Subcutaneous abdominal adipose tissue (tissue), 5 donors: ENCODE results near the gene CYFIP2.

Experiments used
- H3K27ac ChIP-seq: one replicate; pipeline ENCODE4 v1.7.0; 2013; ENCODE audit warnings: low read depth, mild to moderate bottlenecking, inconsistent platforms, low read length, moderate library complexity
- H3K27me3 ChIP-seq, 5 donors: one replicate each; pipeline ENCODE4 v1.7.0; 2013; ENCODE audit warnings: low read length in 5 of 5, inconsistent platforms in 1 of 5; ENCODE audit not compliant: control insufficient read depth in 5 of 5, insufficient read depth in 4 of 5
- H3K36me3 ChIP-seq, 5 donors: one replicate each; pipeline ENCODE4 v1.7.0; 2013; ENCODE audit warnings: low read length in 5 of 5; ENCODE audit not compliant: control insufficient read depth in 5 of 5, insufficient read depth in 5 of 5
- H3K4me1 ChIP-seq, 5 donors: one replicate each; pipeline ENCODE4 v1.7.0; 2013; ENCODE audit warnings: low read length in 5 of 5, mild to moderate bottlenecking in 3 of 5, moderate library complexity in 1 of 5; ENCODE audit not compliant: control insufficient read depth in 5 of 5, insufficient read depth in 5 of 5
- H3K4me3 ChIP-seq, 5 donors: one replicate each; pipeline ENCODE4 v1.7.0; 2013; ENCODE audit warnings: low read length in 5 of 5, low read depth in 1 of 5
- H3K9ac ChIP-seq, 5 donors: one replicate each; pipeline ENCODE4 v1.7.0; 2013; ENCODE audit warnings: low read length in 5 of 5, mild to moderate bottlenecking in 4 of 5, moderate library complexity in 3 of 5
- H3K9me3 ChIP-seq, 5 donors: one replicate each; pipeline ENCODE4 v1.7.0; 2013; ENCODE audit warnings: low read length in 5 of 5; ENCODE audit not compliant: control insufficient read depth in 5 of 5
- donor health status: healthy.
- donor health status: healthy.
- donor health status: healthy.
- donor health status: healthy.
- donor health status: healthy.

The CYFIP2 gene

GRCh38 chr5:157365732-157366131 is 99.8 kb downstream of the CYFIP2 start:
- Histone ChIP-seq H3K4me1 (peaks cover 2 to 19% (median 5%) of the 10 kb centered on the region in 5 donors), H3K9ac (no peak overlapping the region), H3K36me3 (no peaks in the 10 kb centered on the region), H3K4me3 (no peak overlapping the region), H3K27ac (no peak overlapping the region), H3K27me3 (no peaks in the 10 kb centered on the region), H3K9me3 (no peaks in the 10 kb centered on the region)

DNA sequence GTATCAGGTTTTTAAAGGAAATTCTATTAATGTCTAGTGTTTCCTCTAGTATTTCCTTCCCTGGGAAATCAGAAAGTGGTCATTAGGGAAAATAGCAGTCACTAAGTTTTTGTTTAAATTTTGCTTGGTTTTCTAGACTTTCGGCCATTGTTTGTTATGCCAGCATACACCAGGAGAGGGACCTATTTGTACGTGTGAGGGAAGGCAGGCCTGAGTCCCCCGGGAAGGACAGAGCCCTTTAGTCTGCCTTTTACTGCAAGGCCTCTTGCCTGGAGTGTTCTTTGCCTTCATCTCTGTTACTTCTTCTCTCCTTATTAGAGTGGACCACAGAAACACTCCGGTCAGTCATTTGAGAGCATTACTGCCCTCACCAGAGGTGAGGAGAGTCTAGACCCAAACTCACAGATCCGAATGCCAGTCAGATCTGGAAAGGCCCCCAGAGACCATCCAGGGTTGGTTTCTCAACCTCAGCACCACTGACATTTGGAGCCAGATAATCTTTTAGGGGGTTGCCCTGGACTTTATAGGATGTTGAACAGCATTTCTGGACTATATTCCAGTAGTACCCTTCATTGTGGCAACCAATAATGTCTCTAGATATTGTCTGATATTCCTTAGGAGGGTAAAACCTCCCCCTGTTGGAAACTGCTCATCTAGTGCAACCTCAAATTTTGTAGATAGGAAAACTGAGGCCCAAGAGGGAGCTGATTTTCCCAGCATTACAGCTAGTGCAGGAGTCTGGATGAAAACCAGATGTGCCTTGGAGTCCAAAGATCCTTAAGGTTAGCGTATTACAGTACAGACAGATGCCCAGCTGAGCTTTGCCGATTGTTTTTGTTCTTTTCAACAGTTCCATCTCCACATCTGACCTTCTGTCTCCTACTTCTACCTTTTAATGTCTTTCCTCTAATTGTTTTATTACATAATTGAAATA is 101.1 kb downstream of the CYFIP2 start:
- Histone ChIP-seq H3K4me3 (no peak overlapping the region), H3K9me3 (no peaks in the 10 kb centered on the region), H3K27me3 (no peaks in the 10 kb centered on the region), H3K4me1 (peaks cover 2 to 15% (median 5%) of the 10 kb centered on the region in 5 donors), H3K36me3 (no peaks in the 10 kb centered on the region), H3K27ac (no peak overlapping the region), H3K9ac (no peak overlapping the region)

DNA sequence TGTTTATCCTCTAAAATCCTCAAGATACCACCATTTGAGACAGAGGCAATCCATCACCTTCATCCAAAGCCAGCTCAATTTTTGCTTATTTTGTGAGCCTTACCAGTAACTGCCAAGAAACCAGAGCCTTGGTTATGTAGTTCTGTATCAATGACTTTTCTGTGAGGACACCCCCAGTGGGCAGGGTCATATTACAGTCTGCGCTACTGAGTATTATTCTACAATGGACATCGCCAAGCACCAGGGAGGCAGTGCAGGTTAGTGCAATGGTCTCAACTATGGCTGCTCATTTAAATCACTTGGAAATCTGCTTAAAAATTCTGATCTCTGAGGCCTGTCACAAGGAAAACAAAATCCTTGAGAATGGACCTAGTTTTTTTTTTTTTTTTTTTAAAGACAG is 103.6 kb downstream of the CYFIP2 start:
- Histone ChIP-seq H3K36me3 (no peaks in the 10 kb centered on the region), H3K4me1 (peaks cover 0 to 7% (median 3%) of the 10 kb centered on the region in 5 donors), H3K9me3 (no peaks in the 10 kb centered on the region), H3K27me3 (no peaks in the 10 kb centered on the region), H3K27ac (no peak overlapping the region), H3K4me3 (no peak overlapping the region), H3K9ac (no peak overlapping the region)

DNA sequence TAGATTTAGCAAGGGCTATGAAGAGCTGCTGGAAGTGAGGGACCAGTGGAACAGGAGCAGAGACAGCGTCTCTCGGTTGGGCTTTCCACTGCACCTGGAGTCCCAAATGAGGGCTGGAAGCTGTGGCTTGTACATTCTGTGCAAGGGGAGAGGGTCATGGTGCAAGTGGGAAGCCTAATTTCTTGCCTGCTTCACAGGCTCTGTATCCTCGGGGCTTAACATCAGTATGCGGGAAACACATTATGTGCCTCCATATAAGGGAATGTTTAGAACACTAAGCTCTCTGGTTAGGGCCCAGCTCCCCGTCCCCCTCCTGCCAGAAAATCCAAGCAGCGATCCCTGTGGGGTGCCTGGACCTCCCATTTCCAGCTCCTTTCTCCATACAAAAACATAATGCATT is 105.0 kb downstream of the CYFIP2 start:
- Histone ChIP-seq H3K27ac (no peak overlapping the region), H3K9me3 (no peaks in the 10 kb centered on the region), H3K4me1 (peaks cover 0 to 7% (median 3%) of the 10 kb centered on the region in 5 donors), H3K9ac (no peak overlapping the region), H3K27me3 (no peaks in the 10 kb centered on the region), H3K36me3 (no peaks in the 10 kb centered on the region), H3K4me3 (no peak overlapping the region)

DNA sequence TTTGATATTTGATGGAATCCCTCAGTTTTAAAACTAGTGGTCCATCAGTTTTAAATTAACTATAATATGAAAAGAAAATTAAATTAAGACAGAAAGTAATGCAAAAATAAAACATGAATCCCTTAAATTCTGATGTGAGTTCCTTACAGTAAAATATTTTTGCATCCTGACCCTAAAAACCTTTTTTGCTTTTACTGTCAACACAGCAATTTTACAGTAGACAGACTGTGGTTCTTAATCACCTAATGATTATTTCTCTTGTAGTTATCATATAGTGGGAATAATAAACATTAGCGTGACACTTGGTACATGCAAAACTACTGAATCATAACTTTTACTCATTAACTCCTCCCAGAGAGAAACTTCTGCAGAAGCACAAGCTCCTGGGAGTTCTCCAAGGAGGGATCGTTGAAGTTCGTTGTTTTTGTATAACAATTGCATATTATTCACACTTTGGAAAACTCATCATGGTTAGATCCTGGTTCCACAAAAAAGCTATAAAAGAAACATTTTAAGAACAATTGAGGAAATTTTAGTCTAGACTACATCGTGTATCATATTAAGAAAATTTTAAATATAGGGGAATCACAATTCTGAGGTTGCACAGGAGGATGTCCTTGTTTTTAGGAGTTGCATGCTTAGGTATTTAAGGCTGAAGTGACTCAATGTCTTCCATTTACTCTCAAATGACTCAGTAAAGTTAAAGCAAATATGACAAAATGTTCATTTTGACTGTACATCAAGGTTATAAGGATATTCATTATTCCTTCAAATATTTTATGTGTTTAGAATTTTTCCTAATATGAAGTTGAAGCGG is 105.9 kb downstream of the CYFIP2 start:
- no peaks in the 10 kb centered on the region for H3K9me3 ChIP-seq
- no peak overlapping the region for H3K9ac ChIP-seq
- no peaks in the 10 kb centered on the region for H3K36me3 ChIP-seq
- H3K27me3 ChIP-seq, result no peaks in the 10 kb centered on the region
- no peak overlapping the region for H3K4me3 ChIP-seq
- no peak overlapping the region for H3K27ac ChIP-seq
- H3K4me1 ChIP-seq, result peaks cover 0 to 5% (median 3%) of the 10 kb centered on the region in 5 donors

DNA sequence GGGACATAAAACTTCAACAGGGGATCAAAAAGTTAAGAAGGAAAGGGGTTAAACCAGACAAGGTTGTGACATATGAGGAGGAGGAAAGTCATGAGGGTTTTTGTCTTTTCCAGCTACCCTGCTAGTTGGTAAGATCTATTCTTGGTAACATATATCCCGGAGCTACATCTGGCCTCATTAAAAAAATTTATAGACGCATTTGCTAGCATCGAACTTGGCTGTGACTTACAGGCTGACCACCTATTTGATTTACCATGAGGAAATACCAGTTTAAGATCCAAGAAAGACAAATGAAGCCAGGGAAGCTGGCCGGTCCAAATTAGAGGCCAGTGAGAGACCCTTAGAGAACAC is 106.5 kb downstream of the CYFIP2 start:
- Histone ChIP-seq H3K9ac (no peak overlapping the region), H3K36me3 (no peaks in the 10 kb centered on the region)

DNA sequence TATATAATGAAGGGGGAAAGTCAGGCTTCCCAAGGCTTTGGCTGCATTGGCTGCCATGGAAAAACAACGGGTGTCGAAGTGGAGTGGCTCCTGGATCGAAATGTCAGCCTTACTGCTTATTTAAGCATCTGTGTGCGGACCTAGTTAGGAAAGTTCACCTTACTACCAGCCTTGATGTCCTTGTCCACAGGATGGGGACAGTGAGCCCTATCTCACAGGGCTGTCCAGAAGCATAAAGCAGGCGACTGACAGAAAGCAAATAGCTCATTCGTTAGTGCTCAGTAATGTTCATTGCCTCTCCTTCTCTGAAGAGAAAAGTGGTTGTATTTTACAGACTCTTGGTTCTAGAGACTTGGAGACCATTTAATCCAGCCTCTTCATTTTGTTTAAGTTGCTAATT is 112.6 kb downstream of the CYFIP2 start:
- H3K36me3 ChIP-seq, result no peaks in the 10 kb centered on the region

More for the DNA sequence above, 106.5 kb downstream of the CYFIP2 start:
- H3K9me3 ChIP-seq, result no peaks in the 10 kb centered on the region
- H3K27ac ChIP-seq, result no peak overlapping the region
- H3K27me3 ChIP-seq, result peaks cover 0 to 3% (median 0%) of the 10 kb centered on the region in 5 donors
- no peaks in the 10 kb centered on the region for H3K4me1 ChIP-seq
- H3K4me3 ChIP-seq, result no peak overlapping the region

GRCh38 chr5:157379983-157380382 is 114.1 kb downstream of the CYFIP2 start:
- Histone ChIP-seq H3K4me1 (peaks cover 0 to under 1% (median 0%) of the 10 kb centered on the region in 5 donors), H3K36me3 (no peaks in the 10 kb centered on the region), H3K27me3 (peaks cover 0 to 3% (median 0%) of the 10 kb centered on the region in 5 donors), H3K4me3 (no peak overlapping the region), H3K9me3 (no peaks in the 10 kb centered on the region), H3K9ac (no peak overlapping the region), H3K27ac (no peak overlapping the region)

More for the DNA sequence above, 112.6 kb downstream of the CYFIP2 start:
- Histone ChIP-seq H3K27ac (no peak overlapping the region), H3K9ac (no peak overlapping the region), H3K4me3 (no peak overlapping the region), H3K27me3 (peaks cover 0 to 3% (median 0%) of the 10 kb centered on the region in 5 donors), H3K4me1 (no peaks in the 10 kb centered on the region), H3K9me3 (no peaks in the 10 kb centered on the region)

DNA sequence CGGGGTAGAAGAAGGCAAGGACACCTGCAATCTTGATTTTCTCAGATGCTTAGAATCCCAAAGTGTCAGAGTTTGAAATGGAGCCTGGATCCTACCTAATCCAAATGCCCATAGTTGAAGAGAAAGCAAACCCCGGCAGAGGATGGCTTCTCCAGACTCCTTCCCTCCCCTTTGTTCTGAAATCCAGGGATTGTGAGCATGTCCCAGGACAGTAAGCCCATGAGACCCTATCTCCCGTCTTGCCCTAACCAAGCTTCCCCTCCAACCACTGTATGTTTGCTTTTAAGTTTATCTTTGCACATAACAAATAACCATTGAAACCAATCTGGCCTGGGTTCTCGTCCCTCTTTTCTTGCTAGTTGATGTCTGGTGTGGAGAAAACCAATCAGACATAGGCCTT is 115.8 kb downstream of the CYFIP2 start:
- H3K9ac ChIP-seq, result no peak overlapping the region
- H3K4me1 ChIP-seq, result peaks cover 0 to 4% (median 0%) of the 10 kb centered on the region in 5 donors
- H3K27me3 ChIP-seq, result peaks cover 0 to 3% (median 0%) of the 10 kb centered on the region in 5 donors
- no peak overlapping the region for H3K27ac ChIP-seq
- H3K9me3 ChIP-seq, result no peaks in the 10 kb centered on the region
- H3K36me3 ChIP-seq, result no peaks in the 10 kb centered on the region
- H3K4me3 ChIP-seq, result no peak overlapping the region
